A172 (cell line): ENCODE results near the gene NAP1L1. TPM values are rescaled to one million over a fixed set of nuclear protein-coding genes. Genes with fewer than 3 reads are reported as not detected.

Experiments used
- DNase-seq: peaks from one replicate; pipeline ENCODE4 v3.0.0-alpha.2; 2015; ENCODE audit warnings: low spot score
- total RNA-seq: library from RNA; depleted of rRNA; stranded (reverse); fragments of >200 nt; shearing (Covaris generic); gene quantifications from 2 replicates; pipeline ENCODE4 v1.2.3, GENCODE V29; 2014

Gene NAP1L1
- total RNA-seq, 1 experiment from 2014 or later = 785 TPM

GRCh38 chr12:76083246-76083903, 1.1 kb downstream of the NAP1L1 start:
- peak; percentile 51 for DNase-seq

- DNase-seq = no peak
Observed at GRCh38 chr12:76081909-76082308, 2.6 kb downstream of the NAP1L1 start.

GRCh38 chr12:76080729-76081415, 3.6 kb downstream of the NAP1L1 start:
- DNase-seq = no peak

GRCh38 chr12:76080017-76080728, 4.3 kb downstream of the NAP1L1 start:
- DNase-seq = no peak

GRCh38 chr12:76078748-76079147, 5.7 kb downstream of the NAP1L1 start:
- no peak for DNase-seq

GRCh38 chr12:76075448-76075847, 9.0 kb downstream of the NAP1L1 start:
- DNase-seq = no peak

- DNase-seq = no peak
Observed at GRCh38 chr12:76074701-76075336, 9.7 kb downstream of the NAP1L1 start.

- DNase-seq = no peak
Observed at GRCh38 chr12:76073561-76073960, 10.9 kb downstream of the NAP1L1 start.

GRCh38 chr12:76072568-76072967, 11.9 kb downstream of the NAP1L1 start:
- no peak for DNase-seq

GRCh38 chr12:76069339-76069738, 15.1 kb downstream of the NAP1L1 start:
- no peak for DNase-seq

GRCh38 chr12:76065917-76066316, 18.6 kb downstream of the NAP1L1 start:
- no peak for DNase-seq

- no peak for DNase-seq
Observed at GRCh38 chr12:76064904-76065303, 19.6 kb downstream of the NAP1L1 start.

- no peak for DNase-seq
Observed at GRCh38 chr12:76060111-76060510, 24.4 kb downstream of the NAP1L1 start.

GRCh38 chr12:76057326-76057725, 27.2 kb downstream of the NAP1L1 start:
- DNase-seq = no peak

GRCh38 chr12:76055393-76055792, 29.1 kb downstream of the NAP1L1 start:
- DNase-seq = no peak

GRCh38 chr12:76049575-76050251, 34.8 kb downstream of the NAP1L1 start:
- no peak for DNase-seq

GRCh38 chr12:76047742-76048141, 36.7 kb downstream of the NAP1L1 start:
- DNase-seq = no peak

GRCh38 chr12:76047060-76047459, 37.4 kb downstream of the NAP1L1 start:
- no peak for DNase-seq

GRCh38 chr12:76043377-76043776, 41.1 kb downstream of the NAP1L1 start:
- no peak for DNase-seq

- no peak for DNase-seq
Observed at GRCh38 chr12:76042147-76042546, 42.3 kb downstream of the NAP1L1 start.

- no peak for DNase-seq
Observed at GRCh38 chr12:76041406-76041805, 43.1 kb downstream of the NAP1L1 start.

GRCh38 chr12:76040461-76040860, 44.0 kb downstream of the NAP1L1 start:
- DNase-seq = no peak
